HG02852 (cell line): ENCODE measurements around the gene ROBO1.

Experiments
- ATAC-seq: cut with Tn5 transposase; IDR thresholded peaks from one replicate; pipeline ENCODE4 v1.9.1; 2021; ENCODE audit warnings: mild to moderate bottlenecking, moderate library complexity; ENCODE audit not compliant: unreplicated experiment

ROBO1 gene

GRCh38 chr3:78823434-78823833 lies 944.4 kb downstream of the ROBO1 start:
- no peak for ATAC-seq

GRCh38 chr3:78822726-78823125 lies 945.1 kb downstream of the ROBO1 start:
- no peak for ATAC-seq

GRCh38 chr3:78820542-78820941 lies 947.3 kb downstream of the ROBO1 start:
- ATAC-seq, result no peak

GRCh38 chr3:78818161-78818985 lies 949.4 kb downstream of the ROBO1 start:
- ATAC-seq, result no peak

GRCh38 chr3:78814893-78815562 lies 952.8 kb downstream of the ROBO1 start:
- no peak for ATAC-seq

- no peak for ATAC-seq
These were observed 955.6 kb downstream of the ROBO1 start for GRCh38 chr3:78812166-78812565.

GRCh38 chr3:78809966-78810365 lies 957.8 kb downstream of the ROBO1 start:
- ATAC-seq, result no peak

- no peak for ATAC-seq
These were observed 963.4 kb downstream of the ROBO1 start for GRCh38 chr3:78804251-78805037.

GRCh38 chr3:78802562-78802930 lies 965.3 kb downstream of the ROBO1 start:
- no peak for ATAC-seq

GRCh38 chr3:78801926-78802561 lies 965.8 kb downstream of the ROBO1 start:
- ATAC-seq, result no peak

GRCh38 chr3:78799681-78800080 lies 968.1 kb downstream of the ROBO1 start:
- ATAC-seq, result no peak

- ATAC-seq, result no peak
These were observed 969.4 kb downstream of the ROBO1 start for GRCh38 chr3:78798266-78798832.

GRCh38 chr3:78794431-78794830 lies 973.4 kb downstream of the ROBO1 start:
- ATAC-seq, result no peak

- ATAC-seq, result no peak
These were observed 975.1 kb downstream of the ROBO1 start for GRCh38 chr3:78792733-78793132.

GRCh38 chr3:78792212-78792611 lies 975.6 kb downstream of the ROBO1 start:
- ATAC-seq, result no peak

GRCh38 chr3:78791753-78792152 lies 976.0 kb downstream of the ROBO1 start:
- ATAC-seq, result no peak

- no peak for ATAC-seq
These were observed 979.0 kb downstream of the ROBO1 start for GRCh38 chr3:78788839-78789238.

- no peak for ATAC-seq
These were observed 982.8 kb downstream of the ROBO1 start for GRCh38 chr3:78785004-78785403.

- no peak for ATAC-seq
These were observed 986.4 kb downstream of the ROBO1 start for GRCh38 chr3:78781351-78781750.

GRCh38 chr3:78765671-78766485 lies 1001.9 kb downstream of the ROBO1 start:
- ATAC-seq, result no peak
